B cell (primary cell): ENCODE data around the gene TNNI3K.

ENCODE experiments used
- CTCF ChIP-seq: fragments of 200-600 bp; IDR thresholded peaks from one replicate; pipeline ENCODE4 v1.8.0; 2022; ENCODE audit warnings: antibody characterized with exemption, mild to moderate bottlenecking
- EZH2 ChIP-seq: IDR thresholded peaks from 2 replicates; pipeline ENCODE4 v1.6.1; 2012; ENCODE audit warnings: borderline replicate concordance, low read depth, mild to moderate bottlenecking, moderate library complexity, low read length; ENCODE audit not compliant: insufficient read depth, poor library complexity, severe bottlenecking

- TF ChIP-seq CTCF (no peak), EZH2 (no peak)
Measured at GRCh38 chr1:74402873-74403272, 167.7 kb downstream of the TNNI3K start.
